ENCODE data around the gene CCDC92.

DNA sequence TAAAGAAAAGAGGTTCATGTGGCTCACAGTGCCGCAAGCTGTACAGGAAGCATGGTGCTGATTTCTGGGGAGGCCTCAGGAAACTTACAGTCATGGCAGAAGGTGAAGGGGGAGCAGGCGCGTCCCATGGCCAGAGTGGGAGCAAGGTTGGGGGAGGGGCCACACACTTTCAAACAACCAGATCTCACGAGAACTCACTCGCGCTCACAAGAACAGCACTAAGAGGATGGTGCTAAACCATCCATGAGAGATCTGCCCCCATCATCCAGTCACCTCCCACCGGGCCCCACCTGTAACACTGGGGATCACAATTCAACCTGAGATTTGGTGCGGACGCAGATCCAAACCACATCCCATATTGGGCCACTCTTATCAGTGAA is 80.5 kb downstream of the CCDC92 start:
- TF ChIP-seq HMG20A (CRISPR knock-in tag; IDR thresholded peaks at IDR 0.05; ENCODE audit: borderline replicate concordance) (no peak), CEBPB (IDR thresholded peaks at IDR 0.05; ENCODE audit: borderline replicate concordance, low read depth, low read length) (no peak), GABPB1 (CRISPR knock-in tag; IDR thresholded peaks at IDR 0.05) (no peak), EP300 (IDR thresholded peaks at IDR 0.05; ENCODE audit: low read depth in 2 of 2, low read length in 2 of 2) (no peak), EP300 (CRISPR knock-in tag; IDR thresholded peaks at IDR 0.05; ENCODE audit: borderline replicate concordance) (no peak), EZH2 (conservative IDR thresholded peaks at IDR 0.05; ENCODE audit: low read depth, low read length) (no peak), ZNF414 (CRISPR knock-in tag; IDR thresholded peaks at IDR 0.05) (no peak), ZNF224 (CRISPR knock-in tag; IDR thresholded peaks at IDR 0.05) (no peak), TAF1 (CRISPR knock-in tag; IDR thresholded peaks at IDR 0.05) (no peak), KLF6 (CRISPR knock-in tag; IDR thresholded peaks at IDR 0.05) (no peak), ZNF282 (IDR thresholded peaks at IDR 0.05; ENCODE audit: partially characterized antibody) (no peak)

All from HepG2 (cell line).